GM19193 (cell line): ENCODE results near the gene FAM20B.
A peak's percentile ranks its signal among the peaks of the same experiment; 100 is the strongest.

Experiments used
- POLR2A ChIP-seq: IDR thresholded peaks from 4 replicates; pipeline ENCODE4 v1.6.1; 2011; ENCODE audit not compliant: insufficient read depth, insufficient read length; ENCODE audit errors: extremely low read depth

The FAM20B gene

GRCh38 chr1:179079113-179079761 is 53.5 kb downstream of the FAM20B start:
- no peak for TF ChIP-seq POLR2A

DNA sequence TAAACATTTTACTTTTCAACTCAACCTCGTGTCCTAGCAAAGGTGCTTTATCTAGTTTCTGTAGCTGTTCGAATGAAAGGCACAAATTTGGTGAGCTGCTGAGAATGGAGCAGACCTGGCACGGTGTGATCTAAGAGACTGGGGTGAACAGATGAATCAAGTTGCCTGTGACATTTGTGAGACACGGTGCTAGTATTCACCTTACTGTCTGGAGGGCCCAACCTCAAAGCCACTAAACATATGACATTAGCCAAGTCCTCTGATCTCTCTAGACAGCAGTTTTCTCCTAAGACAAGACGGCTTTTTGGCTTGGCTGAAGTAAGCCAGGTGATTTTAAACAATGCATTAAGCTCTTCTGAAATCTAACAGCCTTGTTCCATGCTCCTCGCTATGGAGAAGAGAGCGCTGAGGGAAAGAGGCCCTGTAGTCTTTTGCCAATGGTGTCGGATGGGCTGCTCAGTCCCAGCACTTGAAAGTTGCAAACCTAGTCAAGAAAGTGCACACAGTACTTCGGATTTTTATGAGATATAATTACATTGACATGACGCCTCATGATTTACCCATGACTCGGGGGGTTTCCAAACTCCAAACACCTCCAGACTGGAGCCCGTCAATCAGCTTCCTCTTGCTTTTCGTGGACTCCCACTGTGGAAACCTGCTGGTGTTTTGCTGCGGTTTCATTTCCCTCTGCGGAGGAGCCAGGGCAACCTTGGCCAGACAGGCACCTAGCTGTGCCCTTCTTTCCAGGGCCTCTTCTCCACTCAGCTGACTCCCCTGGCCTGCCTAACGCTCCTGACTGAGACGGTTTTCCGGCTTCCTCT is 55.4 kb downstream of the FAM20B start:
- TF ChIP-seq POLR2A, result no peak

DNA sequence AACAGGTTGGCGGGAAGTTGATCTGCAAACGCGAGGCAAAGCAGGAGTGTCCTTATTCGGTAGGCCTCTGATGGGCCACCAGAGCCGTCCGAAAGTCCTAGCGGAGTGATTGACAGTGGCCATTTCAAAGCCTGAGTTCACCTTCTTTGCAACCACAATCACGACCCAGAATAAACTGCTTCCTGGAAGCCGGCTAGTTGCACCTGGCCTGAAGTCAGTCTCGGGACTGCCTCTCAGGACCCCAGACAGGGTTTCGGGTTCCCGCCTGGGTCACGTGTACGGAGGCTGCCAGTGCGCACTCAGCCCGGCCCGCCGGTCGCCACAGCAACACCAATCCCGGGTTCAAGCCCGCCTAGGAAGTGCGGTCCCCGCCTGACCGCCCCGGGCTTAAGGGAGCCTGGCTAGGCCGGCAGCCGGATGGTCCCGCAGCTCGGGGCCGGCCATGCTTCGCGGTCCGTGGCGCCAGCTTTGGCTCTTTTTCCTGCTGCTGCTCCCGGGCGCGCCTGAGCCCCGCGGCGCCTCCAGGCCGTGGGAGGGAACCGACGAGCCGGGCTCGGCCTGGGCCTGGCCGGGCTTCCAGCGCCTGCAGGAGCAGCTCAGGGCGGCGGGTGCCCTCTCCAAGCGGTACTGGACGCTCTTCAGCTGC is 56.1 kb downstream of the FAM20B start, which contains the start of gene TOR3A:
Gene TOR3A, plus strand, starts transcription at position 384 of the 646 bp plus-strand sequence. Its CDS starts 59 bp downstream, at position 443.
- TF ChIP-seq POLR2A, result peak; percentile 97

DNA sequence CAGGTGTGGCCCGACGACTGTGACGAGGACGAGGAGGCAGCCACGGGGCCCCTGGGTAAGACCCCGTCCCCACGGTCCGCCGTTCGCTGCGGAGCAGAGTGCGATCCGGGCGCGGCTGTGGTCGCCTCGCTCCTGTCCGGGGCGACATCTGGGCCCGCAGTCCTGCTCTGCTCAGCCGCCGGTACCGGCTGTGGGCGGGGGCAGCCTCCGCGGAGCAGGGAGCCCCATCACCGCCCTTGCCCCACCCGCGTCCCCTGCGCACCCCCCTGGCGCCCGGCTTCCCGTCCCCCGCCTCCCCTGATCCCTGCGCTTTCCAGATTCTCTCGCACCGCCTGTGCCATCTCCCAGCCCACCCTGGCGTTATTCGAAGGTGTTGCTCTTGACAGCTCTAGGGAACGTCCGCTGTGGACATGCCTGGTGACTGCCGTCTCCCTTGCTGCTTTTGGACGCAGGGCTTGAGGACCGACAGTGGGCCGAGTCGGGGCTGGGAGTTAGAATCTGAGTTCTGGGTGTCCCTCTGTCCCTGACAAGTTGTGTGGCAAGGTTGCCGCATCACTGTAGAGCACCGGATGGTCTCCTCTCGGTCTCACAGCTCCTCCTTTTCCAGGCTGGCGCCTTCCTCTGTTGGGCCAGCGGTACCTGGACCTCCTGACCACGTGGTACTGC is 56.8 kb downstream of the FAM20B start:
- no peak for TF ChIP-seq POLR2A

DNA sequence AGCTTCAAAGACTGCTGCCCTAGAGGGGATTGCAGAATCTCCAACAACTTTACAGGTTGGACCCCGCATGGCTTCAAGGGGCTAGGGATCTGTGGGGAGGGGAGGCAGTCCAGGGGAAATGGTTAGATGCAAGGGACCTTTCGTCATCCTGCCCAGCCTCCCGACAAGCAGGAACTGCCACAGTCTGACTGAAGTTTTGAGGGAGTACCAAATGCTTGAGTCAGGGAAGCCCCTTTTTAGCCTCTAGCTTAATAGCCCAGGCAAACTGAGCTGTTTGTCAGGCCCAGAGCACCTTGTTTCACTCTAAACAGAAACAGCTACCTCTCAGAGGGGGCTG is 57.3 kb downstream of the FAM20B start:
- TF ChIP-seq POLR2A, result no peak

DNA sequence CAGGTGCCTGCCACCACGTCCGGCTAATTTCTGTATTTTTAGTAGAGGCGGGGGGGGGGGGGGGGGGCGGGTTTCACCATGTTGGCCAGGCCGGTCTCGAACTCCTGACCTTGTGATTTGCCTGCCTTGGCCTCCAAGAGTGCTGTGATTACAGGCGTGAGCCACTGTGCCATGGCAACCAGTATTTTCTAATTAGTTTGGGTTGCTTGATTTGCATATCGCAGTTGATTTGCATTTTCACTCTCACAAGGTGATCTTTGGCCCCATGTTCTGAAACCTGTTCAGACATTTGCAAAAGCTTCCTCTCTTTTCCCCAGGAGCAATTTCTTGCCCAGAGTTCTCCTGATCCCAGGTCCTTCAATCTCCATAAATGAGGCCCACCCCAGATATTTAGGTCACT is 57.8 kb downstream of the FAM20B start:
- peak; percentile 20 for TF ChIP-seq POLR2A

- no peak for TF ChIP-seq POLR2A
Measured at GRCh38 chr1:179087665-179088064, 62.0 kb downstream of the FAM20B start.

- peak; percentile 7 for TF ChIP-seq POLR2A
Measured at GRCh38 chr1:179089827-179090482, 64.3 kb downstream of the FAM20B start.

DNA sequence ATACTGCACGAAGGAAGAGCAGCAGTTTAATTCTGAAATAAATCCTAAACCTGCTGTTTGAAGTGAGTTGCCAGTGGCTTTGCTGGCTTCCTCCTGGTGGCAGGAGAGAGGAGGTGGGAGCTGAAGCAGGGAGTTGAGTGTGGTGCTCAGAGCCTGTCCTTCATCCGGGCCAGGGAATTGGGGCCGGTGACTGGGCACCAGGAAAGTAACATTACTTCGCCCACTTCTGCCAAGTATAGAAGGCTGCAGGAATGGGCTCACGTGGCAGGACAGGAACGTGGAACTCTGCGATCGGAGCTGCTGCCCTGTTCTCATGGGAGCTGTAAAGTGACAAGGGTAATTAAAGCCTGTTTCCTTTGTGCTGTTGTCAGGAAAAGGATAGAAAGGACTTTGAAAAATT is 64.8 kb downstream of the FAM20B start:
- TF ChIP-seq POLR2A, result no peak

DNA sequence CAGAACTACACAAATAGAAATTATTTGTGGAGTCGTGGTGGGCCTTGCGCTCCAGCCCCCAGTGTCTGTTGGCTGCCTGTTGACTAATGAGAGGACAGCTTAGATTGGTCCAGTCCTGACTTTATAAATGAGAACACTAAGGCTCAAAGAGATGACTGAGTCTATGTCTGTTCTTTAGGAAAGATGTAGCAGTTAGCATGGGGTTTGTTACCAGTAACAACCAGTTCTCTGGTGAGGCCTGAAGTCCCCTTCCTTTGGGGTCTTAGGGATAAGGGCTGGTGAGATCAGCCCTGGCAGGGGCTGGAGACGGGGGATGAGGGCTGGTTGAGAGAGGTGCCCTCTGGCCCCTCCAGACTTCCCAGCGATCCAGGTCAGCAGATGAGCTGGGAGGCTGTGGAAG is 65.2 kb downstream of the FAM20B start:
- TF ChIP-seq POLR2A, result no peak

DNA sequence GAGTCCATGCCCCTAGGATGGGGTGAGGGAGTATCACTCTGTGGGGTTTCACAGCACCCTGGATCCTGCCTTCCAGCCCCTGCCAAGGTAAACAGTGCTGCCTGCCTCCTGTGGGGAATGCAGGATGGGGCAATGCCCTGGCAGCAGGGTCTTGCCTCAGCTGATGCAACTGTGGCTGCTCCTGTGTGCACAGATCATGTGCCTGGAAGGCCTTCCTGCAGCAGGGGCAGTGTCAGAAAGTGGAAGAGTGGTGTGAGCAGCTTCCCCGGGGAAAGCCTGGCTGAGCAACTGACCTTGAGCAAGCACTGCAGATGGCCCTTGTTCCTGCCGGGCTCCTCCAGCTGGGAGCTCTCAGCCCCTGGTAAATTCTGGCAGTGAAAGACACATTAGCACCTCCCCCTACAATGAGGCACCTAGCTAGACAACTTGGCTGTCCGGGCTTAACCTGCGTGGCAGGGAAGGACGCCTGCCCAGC is 66.0 kb downstream of the FAM20B start:
- TF ChIP-seq POLR2A, result no peak

DNA sequence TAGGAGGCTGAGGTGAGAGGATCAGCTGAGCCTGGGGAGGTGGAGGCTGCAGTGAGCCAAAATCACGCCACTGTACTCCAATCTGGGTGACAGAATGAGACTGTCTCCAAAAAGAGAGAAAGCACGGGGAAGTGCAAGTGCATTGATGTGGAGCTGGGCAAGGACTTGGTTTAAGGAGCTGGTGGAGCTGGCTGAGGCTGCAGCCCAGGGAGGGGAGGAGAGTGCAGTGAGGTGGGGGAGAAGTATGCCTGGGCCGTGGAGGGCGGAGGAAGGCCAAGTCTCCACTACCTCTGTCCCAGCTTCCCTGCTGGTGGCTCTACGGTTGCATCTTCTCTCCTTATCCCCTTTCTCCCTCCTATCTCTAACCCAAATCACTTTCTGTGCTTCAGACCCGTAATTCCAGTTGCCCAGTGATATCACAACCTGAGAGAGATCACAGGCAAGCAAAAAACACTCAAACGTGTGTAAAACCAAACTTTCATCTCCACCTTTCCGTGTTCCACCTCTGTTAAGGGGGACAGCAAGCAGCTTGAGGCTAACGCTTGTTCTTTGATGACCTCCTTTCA is 67.3 kb downstream of the FAM20B start:
- no peak for TF ChIP-seq POLR2A

GRCh38 chr1:179094818-179095217 is 69.1 kb downstream of the FAM20B start:
- no peak for TF ChIP-seq POLR2A

- TF ChIP-seq POLR2A, result no peak
Measured at GRCh38 chr1:179095377-179095776, 69.7 kb downstream of the FAM20B start.
